Left renal pelvis (tissue), 4 donors: ENCODE measurements around the gene TRIM10. TPM values are rescaled to one million over a fixed set of nuclear protein-coding genes. Genes with fewer than 3 reads are reported as not detected.

Experiments used
- polyA plus RNA-seq, 4 donors: library from polyadenylated mRNA; unstranded; fragments of 120-200 nt; gene quantifications; one replicate each; pipeline ENCODE4 v1.2.1, GENCODE V29; 2013; ENCODE audit not compliant: insufficient read length in 4 of 4

The TRIM10 gene
- polyA plus RNA-seq, 4 donors: 0.45 to 2.6 (median 0.48) TPM

Other genes with a start within 250 kb of the TRIM10 start
- 100 to 1,000 TPM; 116 to 202 (median 172) TPM for gene HLA-A, start 218.7 kb downstream of the TRIM10 start, polyA plus RNA-seq
- 10 to 100 TPM; 36.7 to 41.9 (median 37.7) TPM for gene POLR1H, start 99.9 kb downstream of the TRIM10 start, polyA plus RNA-seq
- 10 to 100 TPM; 56.7 to 74.2 (median 64.7) TPM for gene PPP1R11, start 94.0 kb downstream of the TRIM10 start, polyA plus RNA-seq
- 1 to 10 TPM in 3 of 4 donors, under 1 TPM in 1; 0.97 to 1.5 (median 1.3) TPM for gene RNF39, start 85.4 kb downstream of the TRIM10 start, polyA plus RNA-seq
- not detected for gene TRIM31, start 48.1 kb downstream of the TRIM10 start, polyA plus RNA-seq
- gene TRIM40, start 25.1 kb downstream of the TRIM10 start, polyA plus RNA-seq: not detected
- gene TRIM15, start 2.3 kb upstream of the TRIM10 start, polyA plus RNA-seq: under 1 TPM in 1 of 4 donors, not detected in 3; 0.14 TPM
- 10 to 100 TPM; 28.8 to 39.3 (median 36.9) TPM for gene TRIM26, start 52.2 kb upstream of the TRIM10 start, polyA plus RNA-seq
- 10 to 100 TPM in 3 of 4 donors, 1 to 10 TPM in 1; 10.0 to 15.1 (median 13.4) TPM for gene TRIM39, start 165.7 kb upstream of the TRIM10 start, polyA plus RNA-seq
- gene RPP21, start 183.9 kb upstream of the TRIM10 start, polyA plus RNA-seq: 10 to 100 TPM; 22.5 to 40.2 (median 28.7) TPM